HAP-1 (cell line): Measurements from ENCODE around the gene SGCG.
"Not testable (repeated sequence)": the region's sequence is repeated elsewhere in the genome, so short reads cannot be mapped to it uniquely, and the experiment has no call there.

ENCODE experiments used
- DNase-seq, 2 experiments: peaks; one replicate each; pipeline ENCODE4 v3.0.0-alpha.2; 2016 to 2020; ENCODE audit warnings: low spot score in 2 of 2
- H3K27me3 ChIP-seq: fragments of 250-450 bp; sonication (Bioruptor Pico); 2 replicates; pipeline ENCODE4 v1.5.1; 2020; ENCODE audit warnings: low read depth, mild to moderate bottlenecking, moderate library complexity
- H3K36me3 ChIP-seq: fragments of 250-450 bp; sonication (Bioruptor Pico); replicated peaks from 2 replicates; pipeline ENCODE4 v1.5.1; 2020; ENCODE audit warnings: mild to moderate bottlenecking
- H3K4me1 ChIP-seq: fragments of 250-450 bp; sonication (Bioruptor Pico); 2 replicates; pipeline ENCODE4 v1.5.1; 2020; ENCODE audit warnings: mild to moderate bottlenecking
- H3K4me3 ChIP-seq: fragments of 250-450 bp; sonication (Bioruptor Pico); 2 replicates; pipeline ENCODE4 v1.5.1; 2020; ENCODE audit warnings: mild to moderate bottlenecking, moderate library complexity
- H3K9me3 ChIP-seq: fragments of 250-450 bp; sonication (Bioruptor Pico); 2 replicates; pipeline ENCODE4 v1.5.1; 2020; ENCODE audit warnings: mild to moderate bottlenecking, moderate library complexity
- in situ Hi-C: fragments of 300-500 bp; cut with MboI; formaldehyde crosslinking; loops from 3 replicates; pipeline ENCODE4 v1.14.3; 2020; ENCODE audit warnings: low sequenced_read_pairs, inconsistent platforms, mixed read lengths

Gene SGCG, protein sequence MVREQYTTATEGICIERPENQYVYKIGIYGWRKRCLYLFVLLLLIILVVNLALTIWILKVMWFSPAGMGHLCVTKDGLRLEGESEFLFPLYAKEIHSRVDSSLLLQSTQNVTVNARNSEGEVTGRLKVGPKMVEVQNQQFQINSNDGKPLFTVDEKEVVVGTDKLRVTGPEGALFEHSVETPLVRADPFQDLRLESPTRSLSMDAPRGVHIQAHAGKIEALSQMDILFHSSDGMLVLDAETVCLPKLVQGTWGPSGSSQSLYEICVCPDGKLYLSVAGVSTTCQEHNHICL

DNA sequence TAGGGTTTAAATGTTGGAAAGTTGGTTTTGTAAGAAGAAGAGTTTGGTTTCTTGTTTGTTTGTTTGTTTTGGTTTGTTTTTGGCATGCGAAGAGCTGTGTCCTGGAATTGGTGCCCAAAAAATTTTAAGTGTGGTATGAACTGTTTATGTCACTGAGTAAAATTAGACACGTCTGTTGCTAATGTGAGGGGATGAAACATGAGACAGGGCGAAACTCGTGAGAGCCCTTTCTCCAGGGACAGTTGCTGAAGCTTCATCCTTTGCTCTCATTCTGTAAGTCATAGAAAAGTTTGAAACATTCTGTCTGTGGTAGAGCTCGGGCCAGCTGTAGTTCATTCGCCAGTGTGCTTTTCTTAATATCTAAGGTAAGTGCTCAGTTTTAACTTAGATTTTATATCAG is at the start of gene SGCG:
Gene SGCG, plus strand, starts transcription at position 269 of the 400 bp plus-strand sequence. CDS start 22,716 bp downstream, outside the sequence.
- no peaks in the 10 kb centered on the region for H3K4me1 ChIP-seq
- no peaks in the 10 kb centered on the region for H3K36me3 ChIP-seq
- DNase-seq, result no peak
- H3K4me3 ChIP-seq, result no peak within 1 kb of the TSS
- H3K27me3 ChIP-seq, result peaks cover 4% of the 10 kb centered on the region; the same call in 1 of the 2 replicates
- in situ Hi-C loops, result no loop called here
- no peaks in the 10 kb centered on the region for H3K9me3 ChIP-seq

DNA sequence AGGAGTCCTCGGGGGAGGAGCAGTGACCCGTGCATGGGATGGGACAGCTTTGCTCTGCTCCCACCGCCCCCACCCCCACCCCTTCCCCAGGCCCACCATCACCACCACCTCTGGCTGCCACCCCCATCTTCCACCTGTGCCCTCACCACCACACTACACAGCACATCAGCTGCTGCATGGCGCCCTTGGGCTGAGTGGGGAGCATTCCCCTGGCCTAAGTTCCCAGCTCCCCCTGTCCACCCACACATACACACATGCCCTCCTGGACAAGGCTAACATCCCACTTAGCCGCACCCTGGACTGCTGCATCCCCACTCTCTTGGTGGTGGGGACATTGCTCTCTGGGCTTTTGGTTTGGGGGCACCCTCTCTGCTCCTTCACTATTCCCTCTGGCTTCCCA is 46.2 kb upstream of the SGCG start:
- no peak for DNase-seq
- Histone ChIP-seq H3K27me3 (no peaks in the 10 kb centered on the region), H3K4me1 (no peaks in the 10 kb centered on the region), H3K4me3 (no peak overlapping the region), H3K9me3 (no peaks in the 10 kb centered on the region), H3K36me3 (no peaks in the 10 kb centered on the region)
- in situ Hi-C loops, result no loop called here

DNA sequence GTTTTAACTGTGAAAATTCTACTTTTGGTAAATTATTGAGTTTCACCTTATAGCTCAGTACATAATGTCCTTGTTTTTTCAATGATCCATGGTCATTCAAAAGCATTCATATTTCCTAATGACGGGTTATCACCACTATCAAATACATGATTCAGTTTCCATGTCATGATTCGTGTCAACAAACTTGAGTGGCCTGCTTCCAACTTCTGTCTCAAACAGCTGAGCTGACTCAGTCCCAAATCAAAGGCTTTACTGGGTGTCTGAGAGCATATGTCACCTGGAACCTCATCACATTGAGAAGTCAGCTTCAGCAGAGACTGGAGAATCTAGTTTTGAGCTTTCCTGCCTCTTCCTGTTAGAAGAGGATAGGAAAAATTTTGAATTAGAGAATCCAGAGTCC is 40.3 kb upstream of the SGCG start:
- no peak for DNase-seq
- no peak overlapping the region for H3K4me3 ChIP-seq
- H3K9me3 ChIP-seq, result no peaks in the 10 kb centered on the region
- no peaks in the 10 kb centered on the region for H3K36me3 ChIP-seq
- in situ Hi-C loops, result no loop called here
- no peaks in the 10 kb centered on the region for H3K27me3 ChIP-seq
- H3K4me1 ChIP-seq, result no peaks in the 10 kb centered on the region

DNA sequence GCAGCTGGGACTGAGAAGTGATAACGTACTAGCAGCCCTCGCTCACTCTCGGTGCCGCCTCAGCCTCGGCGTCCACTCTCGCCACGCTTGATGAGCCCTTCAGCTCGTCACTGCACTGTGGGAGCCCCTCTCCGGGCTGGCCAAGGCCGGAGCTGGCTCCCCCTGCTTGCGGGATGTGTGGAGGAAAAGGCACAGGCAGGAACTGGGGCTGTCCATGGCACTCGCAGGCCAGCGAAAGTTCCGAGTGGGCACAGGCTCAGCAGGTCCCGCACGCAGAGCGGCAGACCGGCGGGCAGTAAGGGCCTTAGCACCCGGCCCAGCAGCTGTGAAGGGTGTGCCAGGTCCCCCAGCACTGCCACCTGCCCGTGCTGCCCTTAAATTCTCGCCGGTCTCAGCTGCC is 38.8 kb upstream of the SGCG start:
- no peak for DNase-seq
- Histone ChIP-seq H3K4me1 (no peaks in the 10 kb centered on the region), H3K36me3 (no peaks in the 10 kb centered on the region), H3K9me3 (no peaks in the 10 kb centered on the region), H3K4me3 (no peak overlapping the region), H3K27me3 (no peaks in the 10 kb centered on the region)
- in situ Hi-C loops, result no loop called here

DNA sequence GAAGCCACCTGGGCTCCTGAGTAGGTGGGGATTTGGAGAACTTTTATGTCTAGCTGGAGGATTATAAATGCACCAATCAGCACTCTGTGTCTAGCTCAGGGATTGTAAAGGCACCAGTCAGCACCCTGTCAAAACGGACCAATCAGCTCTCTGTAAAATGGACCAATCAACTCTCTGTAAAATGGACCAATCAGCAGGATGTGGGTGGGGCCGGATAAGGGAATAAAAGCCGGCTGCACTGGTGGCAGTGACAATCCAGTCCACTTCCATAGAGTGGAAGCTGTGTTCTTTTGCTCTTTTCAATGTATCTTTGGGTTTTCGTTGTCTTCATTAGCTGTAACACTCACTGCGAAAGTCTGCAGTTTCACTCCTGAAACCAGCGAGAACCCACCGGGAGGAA is 38.2 kb upstream of the SGCG start:
- H3K36me3 ChIP-seq, H3K4me1 ChIP-seq, DNase-seq, H3K9me3 ChIP-seq, H3K27me3 ChIP-seq, H3K4me3 ChIP-seq, in situ Hi-C loops: not testable (repeated sequence)

DNA sequence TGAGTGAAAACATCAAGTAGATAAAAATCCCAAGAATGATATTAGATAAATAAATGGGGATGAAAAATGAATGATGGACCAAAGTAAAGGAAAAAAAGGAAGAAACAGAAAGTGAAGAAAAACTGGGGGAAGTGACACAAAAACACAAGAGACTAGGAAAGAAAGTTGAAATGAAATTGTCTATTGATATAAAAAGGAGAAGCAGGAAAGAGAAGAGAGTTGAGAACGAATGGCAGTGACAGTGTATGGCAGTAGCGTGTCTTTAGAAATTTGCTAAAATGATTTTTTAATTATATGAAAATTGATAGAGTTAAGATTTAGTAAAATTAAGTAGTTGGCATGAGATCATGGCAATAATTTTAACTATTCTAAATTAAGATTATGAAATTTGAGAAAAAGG is 36.3 kb upstream of the SGCG start:
- no peaks in the 10 kb centered on the region for H3K36me3 ChIP-seq
- DNase-seq, result no peak
- no peak overlapping the region for H3K4me3 ChIP-seq
- H3K27me3 ChIP-seq, result no peaks in the 10 kb centered on the region
- in situ Hi-C loops, result no loop called here
- no peaks in the 10 kb centered on the region for H3K4me1 ChIP-seq
- H3K9me3 ChIP-seq, result no peaks in the 10 kb centered on the region

DNA sequence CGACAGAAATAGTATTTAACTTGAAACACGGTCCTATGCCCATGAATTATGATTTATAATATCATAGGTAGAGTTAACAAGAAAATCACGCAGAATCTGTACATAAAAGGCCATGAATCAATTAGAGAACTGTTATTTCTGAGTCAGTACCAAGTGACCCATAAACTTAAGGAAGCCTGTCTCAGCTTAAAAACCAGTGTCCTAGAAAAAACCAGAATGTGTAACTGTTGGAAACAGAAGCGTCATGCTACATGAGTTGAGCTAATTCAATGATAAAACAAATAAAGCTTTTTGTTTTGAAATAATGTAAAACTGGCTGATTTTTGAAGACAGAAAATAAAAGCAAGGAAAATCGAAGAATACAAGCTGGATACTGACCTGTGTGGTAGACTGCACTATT is 34.8 kb upstream of the SGCG start:
- H3K4me1 ChIP-seq, result no peaks in the 10 kb centered on the region
- in situ Hi-C loops, result no loop called here

DNA sequence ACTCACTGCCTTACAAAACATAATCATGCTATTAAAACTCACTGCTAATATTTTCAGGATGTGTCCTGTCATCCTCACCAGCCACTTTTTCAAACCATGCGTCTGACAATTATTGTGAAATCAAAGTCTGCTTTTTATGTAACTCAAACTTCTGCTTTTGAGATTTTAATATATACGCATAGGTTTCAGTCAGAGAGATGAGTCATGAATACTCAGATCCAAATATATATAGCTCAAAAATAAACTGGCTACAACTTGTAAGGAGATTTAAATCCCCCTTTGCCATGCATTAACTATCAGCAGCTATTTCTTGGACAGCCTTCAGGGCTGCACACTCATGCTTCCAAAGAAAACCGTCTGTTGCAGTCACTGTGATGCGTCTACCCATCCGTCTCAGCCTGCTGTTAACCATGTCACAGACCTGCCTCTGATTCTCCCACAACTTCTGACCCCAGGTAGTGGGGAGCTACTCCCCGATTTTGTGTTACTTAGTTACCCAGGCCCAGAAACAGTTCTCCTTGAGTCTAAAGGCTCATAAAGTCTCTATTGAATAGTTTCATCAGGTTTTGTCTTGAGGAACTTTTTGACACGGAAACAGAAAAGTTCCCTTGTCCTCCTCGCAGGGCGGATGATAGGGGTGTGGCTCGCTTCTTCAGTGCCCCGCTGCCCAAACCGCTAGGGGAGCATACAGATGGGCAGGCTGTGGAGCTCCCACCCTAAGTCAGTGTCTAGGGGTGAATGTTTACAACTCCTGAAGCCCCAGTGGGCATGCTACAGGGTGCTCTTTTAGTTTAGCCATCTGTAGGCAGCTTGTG is 33.8 kb upstream of the SGCG start:
- no peaks in the 10 kb centered on the region for H3K4me1 ChIP-seq
- no peaks in the 10 kb centered on the region for H3K36me3 ChIP-seq
- no peaks in the 10 kb centered on the region for H3K27me3 ChIP-seq
- in situ Hi-C loops, result no loop called here
- no peak for DNase-seq
- no peak overlapping the region for H3K4me3 ChIP-seq
- H3K9me3 ChIP-seq, result no peaks in the 10 kb centered on the region

More for the DNA sequence above, 34.8 kb upstream of the SGCG start:
- no peak for DNase-seq
- Histone ChIP-seq H3K27me3 (no peaks in the 10 kb centered on the region), H3K4me3 (no peak overlapping the region), H3K9me3 (no peaks in the 10 kb centered on the region), H3K36me3 (no peaks in the 10 kb centered on the region)

DNA sequence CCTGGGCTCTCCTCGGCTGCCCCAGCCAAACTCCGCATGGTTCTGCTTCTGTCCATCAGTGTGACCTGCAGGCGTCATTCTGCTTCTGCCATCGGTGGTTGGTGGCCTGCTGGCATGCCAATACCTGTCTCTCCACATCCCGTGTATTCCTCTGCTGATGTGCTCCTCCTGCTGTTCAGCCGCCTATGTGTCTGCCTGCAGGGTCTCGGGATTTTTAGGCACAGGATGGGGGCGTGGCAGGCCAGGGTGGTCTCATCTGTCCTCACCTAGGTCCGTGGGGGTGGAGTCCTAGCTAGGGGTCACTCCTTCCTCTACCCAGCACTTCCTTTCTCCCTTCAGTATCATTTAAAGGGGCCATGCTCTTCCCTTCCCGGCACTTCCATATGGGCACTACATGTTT is 33.0 kb upstream of the SGCG start:
- H3K9me3 ChIP-seq, result no peaks in the 10 kb centered on the region
- in situ Hi-C loops, result no loop called here
- H3K36me3 ChIP-seq, result no peaks in the 10 kb centered on the region
- no peaks in the 10 kb centered on the region for H3K4me1 ChIP-seq
- no peaks in the 10 kb centered on the region for H3K27me3 ChIP-seq
- DNase-seq, result no peak
- H3K4me3 ChIP-seq, result no peak overlapping the region

DNA sequence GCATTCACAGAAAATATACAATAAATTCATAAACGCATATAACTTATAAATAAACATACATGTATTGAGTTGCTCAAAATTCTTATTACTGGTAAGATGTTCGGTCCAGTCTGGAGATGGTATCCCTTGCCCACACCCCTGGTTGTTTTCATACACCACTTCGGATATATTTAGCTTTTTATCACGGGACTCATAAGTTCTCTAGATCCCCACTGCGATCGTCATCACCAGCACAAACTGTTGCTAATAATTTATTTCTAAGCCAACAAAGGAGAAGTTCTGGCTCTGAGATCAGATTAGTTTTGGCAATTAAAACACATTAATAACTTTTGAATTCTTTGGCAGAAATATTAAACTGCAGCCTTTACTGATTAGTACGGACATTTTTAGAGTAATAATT is 23.0 kb upstream of the SGCG start:
- in situ Hi-C loops, result loop anchor here (25.0 kb wide), 1 partner anchor 345 kb away; no protein-coding TSS in a partner anchor
- DNase-seq, result no peak
- H3K4me3 ChIP-seq, result no peak overlapping the region
- no peaks in the 10 kb centered on the region for H3K36me3 ChIP-seq
- peaks cover 10% of the 10 kb centered on the region; the same call in 1 of the 2 replicates for H3K27me3 ChIP-seq
- no peaks in the 10 kb centered on the region for H3K4me1 ChIP-seq
- H3K9me3 ChIP-seq, result no peaks in the 10 kb centered on the region

DNA sequence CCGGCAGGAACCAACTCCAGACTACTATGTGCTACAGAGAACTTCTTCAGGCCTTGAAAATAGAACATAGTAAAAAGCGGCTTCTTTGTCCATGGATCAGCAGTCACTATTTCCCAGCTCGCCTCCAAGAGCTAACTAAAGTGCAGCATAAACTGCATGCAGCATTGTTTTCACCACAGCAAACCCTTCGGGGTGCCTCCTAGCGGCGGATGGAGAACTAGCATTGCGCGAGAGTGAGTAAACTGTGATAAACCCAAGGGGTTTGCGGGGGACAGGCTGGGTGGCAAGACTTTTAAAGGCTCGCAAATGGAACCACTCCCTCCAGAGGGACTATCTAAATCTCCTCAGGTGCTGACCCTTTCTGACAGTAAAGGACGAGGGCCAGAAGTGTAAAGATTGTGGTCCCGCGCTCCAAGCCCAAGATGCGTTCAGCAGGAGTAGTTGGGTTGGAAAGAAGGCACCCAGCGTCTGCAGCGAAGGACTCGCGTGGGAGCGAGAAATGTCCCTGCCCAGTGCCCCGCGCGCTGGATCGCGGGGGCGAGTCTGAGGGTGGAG is 21.5 kb upstream of the SGCG start:
- in situ Hi-C loops, result loop anchor here (25.0 kb wide), 1 partner anchor 347 kb away; no protein-coding TSS in a partner anchor
- Histone ChIP-seq H3K27me3 (peaks cover 10% of the 10 kb centered on the region; the same call in 1 of the 2 replicates), H3K4me1 (no peaks in the 10 kb centered on the region), H3K4me3 (peak overlapping the region; percentile 31), H3K36me3 (no peaks in the 10 kb centered on the region), H3K9me3 (no peaks in the 10 kb centered on the region)
- peak; percentile 32 to 76 for DNase-seq

DNA sequence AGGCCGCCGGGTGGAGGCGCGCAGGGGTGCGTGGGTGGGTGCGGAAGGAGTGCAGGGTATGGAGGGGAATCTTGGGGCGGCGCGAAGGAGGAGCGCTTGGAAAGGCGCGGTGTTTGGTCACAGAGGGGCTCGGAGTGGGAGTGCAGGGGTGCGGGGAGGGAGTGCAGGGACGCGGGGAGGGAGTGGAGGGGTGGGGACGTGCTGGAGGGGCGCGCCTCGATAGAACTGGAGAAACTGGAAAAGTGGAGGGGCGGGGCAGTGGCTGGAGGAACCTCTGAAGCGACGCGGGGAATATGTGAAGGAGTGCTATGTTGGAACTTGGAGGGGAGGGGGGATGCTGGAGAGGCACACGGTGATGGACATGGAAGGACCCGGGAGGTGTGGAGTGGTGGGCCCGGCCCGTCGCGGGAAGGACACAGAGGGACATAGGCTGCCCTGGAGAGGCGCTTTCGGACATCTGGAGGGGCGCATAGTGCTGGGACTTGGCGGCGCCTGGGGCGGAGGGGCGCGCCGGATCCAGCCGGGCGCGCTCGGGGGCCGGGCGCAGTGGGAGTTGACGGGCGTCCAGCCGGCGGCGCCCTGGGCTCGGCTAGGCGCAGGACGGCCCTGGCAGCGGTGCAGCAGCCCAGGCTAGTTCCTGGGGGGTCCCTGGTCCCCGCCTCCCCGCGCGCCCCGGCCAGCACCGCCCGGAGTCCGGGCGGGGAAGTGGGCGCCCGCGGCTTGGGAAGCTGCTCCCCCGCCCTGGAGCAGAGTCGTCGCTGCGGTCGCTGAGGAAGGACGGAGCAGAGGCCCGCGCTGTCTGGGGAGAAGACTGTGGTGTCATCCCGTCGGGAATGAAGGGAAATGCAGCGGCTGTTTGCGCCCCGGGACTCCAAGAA is 20.8 kb upstream of the SGCG start:
- no peaks in the 10 kb centered on the region for H3K9me3 ChIP-seq
- DNase-seq, result peak in 1 of 2 experiments; percentile 23
- no peaks in the 10 kb centered on the region for H3K36me3 ChIP-seq
- peak overlapping the region; percentile 31 for H3K4me3 ChIP-seq
- no peaks in the 10 kb centered on the region for H3K4me1 ChIP-seq
- peaks cover 10% of the 10 kb centered on the region; the same call in 1 of the 2 replicates for H3K27me3 ChIP-seq
- in situ Hi-C loops, result loop anchor here (25.0 kb wide), 1 partner anchor 348 kb away; no protein-coding TSS in a partner anchor
